ENCODE results near the gene TWIST2.

Gene TWIST2

GRCh38 chr2:238924032-238924431 is 76.1 kb downstream of the TWIST2 start:
- Mint-ChIP-seq H3K4me3 (no peak overlapping the region), H3K9me3 (no peaks in the 10 kb centered on the region), H3K27ac (peak overlapping the region; percentile 60), H3K4me1 (peaks cover 61% of the 10 kb centered on the region), H3K27me3 (ENCODE audit: low read depth, poor library complexity) (peaks cover 27% of the 10 kb centered on the region), H3K36me3 (ENCODE audit: low read depth) (no peaks in the 10 kb centered on the region)
- TF ChIP-seq CTCF (IDR thresholded peaks at IDR 0.05), result no peak
- DNase-seq, result no peak

GRCh38 chr2:238924796-238925195 is 76.9 kb downstream of the TWIST2 start:
- Mint-ChIP-seq H3K27me3 (ENCODE audit: low read depth, poor library complexity) (peaks cover 29% of the 10 kb centered on the region), H3K4me3 (no peak overlapping the region), H3K36me3 (ENCODE audit: low read depth) (no peaks in the 10 kb centered on the region), H3K27ac (no peak overlapping the region), H3K9me3 (no peaks in the 10 kb centered on the region), H3K4me1 (peaks cover 63% of the 10 kb centered on the region)
- DNase-seq, result no peak
- no peak for TF ChIP-seq CTCF (IDR thresholded peaks at IDR 0.05)

GRCh38 chr2:238925281-238925680 is 77.4 kb downstream of the TWIST2 start:
- DNase-seq, result no peak
- no peaks in the 10 kb centered on the region for H3K36me3 Mint-ChIP-seq (ENCODE audit: low read depth)
- no peak overlapping the region for H3K27ac Mint-ChIP-seq
- H3K4me1 Mint-ChIP-seq, result peaks cover 68% of the 10 kb centered on the region
- H3K27me3 Mint-ChIP-seq (ENCODE audit: low read depth, poor library complexity), result peaks cover 32% of the 10 kb centered on the region
- TF ChIP-seq CTCF (IDR thresholded peaks at IDR 0.05), result no peak
- no peak overlapping the region for H3K4me3 Mint-ChIP-seq
- no peaks in the 10 kb centered on the region for H3K9me3 Mint-ChIP-seq

GRCh38 chr2:238925816-238926521 is 78.1 kb downstream of the TWIST2 start:
- Mint-ChIP-seq H3K27ac (no peak overlapping the region), H3K9me3 (no peaks in the 10 kb centered on the region), H3K4me3 (no peak overlapping the region), H3K4me1 (peaks cover 63% of the 10 kb centered on the region), H3K36me3 (ENCODE audit: low read depth) (no peaks in the 10 kb centered on the region), H3K27me3 (ENCODE audit: low read depth, poor library complexity) (peaks cover 29% of the 10 kb centered on the region)
- TF ChIP-seq CTCF (IDR thresholded peaks at IDR 0.05), result no peak
- no peak for DNase-seq

GRCh38 chr2:238926761-238927611 is 79.1 kb downstream of the TWIST2 start:
- TF ChIP-seq CTCF (IDR thresholded peaks at IDR 0.05), result no peak
- H3K4me1 Mint-ChIP-seq, result peaks cover 56% of the 10 kb centered on the region
- H3K9me3 Mint-ChIP-seq, result peaks cover 5% of the 10 kb centered on the region
- DNase-seq, result no peak
- no peak overlapping the region for H3K4me3 Mint-ChIP-seq
- H3K27me3 Mint-ChIP-seq (ENCODE audit: low read depth, poor library complexity), result peaks cover 34% of the 10 kb centered on the region
- H3K27ac Mint-ChIP-seq, result no peak overlapping the region
- no peaks in the 10 kb centered on the region for H3K36me3 Mint-ChIP-seq (ENCODE audit: low read depth)
